GM21515 (cell line): Measurements from ENCODE around the gene GNAS-AS1.

Source experiments
- ATAC-seq: cut with Tn5 transposase; IDR thresholded peaks from one replicate; pipeline ENCODE4 v1.9.1; 2021; ENCODE audit not compliant: unreplicated experiment

The GNAS-AS1 gene

GRCh38 chr20:58850693-58851174, at the start of gene GNAS-AS1:
Gene GNAS-AS1, minus strand, starts transcription at chr20:58850902.
- ATAC-seq: peak; percentile 85

- ATAC-seq: no peak
Observed at GRCh38 chr20:58900397-58900796, 49.7 kb upstream of the GNAS-AS1 start.

GRCh38 chr20:58899512-58899911, 48.8 kb upstream of the GNAS-AS1 start:
- ATAC-seq: no peak

- ATAC-seq: no peak
Observed at GRCh38 chr20:58898629-58899408, 48.1 kb upstream of the GNAS-AS1 start.

DNA sequence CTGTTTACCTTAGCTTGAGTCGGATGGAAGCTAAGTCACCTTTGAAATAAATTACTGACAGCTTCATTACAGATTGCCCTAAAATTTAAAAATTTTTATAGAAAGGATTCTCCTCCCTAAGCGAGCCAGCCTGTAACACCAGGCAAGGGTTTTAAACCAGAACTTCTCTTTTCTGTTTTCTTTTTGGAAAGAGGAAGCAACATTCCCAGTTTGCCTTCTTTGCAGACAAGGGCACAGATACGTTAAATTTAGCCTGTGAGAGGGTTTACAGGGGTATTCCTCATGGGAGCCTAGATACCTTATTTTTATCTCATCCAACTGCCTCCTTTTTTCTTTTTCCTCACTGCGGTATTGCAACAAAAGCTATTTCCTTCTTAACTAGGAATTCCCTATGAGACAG, 46.8 kb upstream of the GNAS-AS1 start:
- no peak for ATAC-seq

DNA sequence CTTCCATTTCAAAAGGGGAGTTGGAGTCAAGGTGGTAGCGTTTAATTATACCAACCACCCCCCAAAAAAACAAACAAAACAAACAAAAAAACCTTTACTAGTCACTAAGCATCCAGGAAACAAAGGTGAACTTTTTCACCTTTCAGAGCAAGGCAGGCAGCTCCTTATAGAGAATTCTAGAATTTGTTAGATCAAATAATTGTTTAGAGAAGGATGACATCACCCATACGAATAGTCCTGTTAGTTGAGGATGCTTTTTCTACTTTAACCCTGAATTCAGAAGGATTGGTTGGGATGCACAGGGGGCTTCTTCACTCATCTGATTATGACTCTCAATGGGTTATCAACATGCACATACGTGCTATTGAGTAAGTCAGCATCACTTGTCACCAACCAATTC, 46.1 kb upstream of the GNAS-AS1 start:
- no peak for ATAC-seq

DNA sequence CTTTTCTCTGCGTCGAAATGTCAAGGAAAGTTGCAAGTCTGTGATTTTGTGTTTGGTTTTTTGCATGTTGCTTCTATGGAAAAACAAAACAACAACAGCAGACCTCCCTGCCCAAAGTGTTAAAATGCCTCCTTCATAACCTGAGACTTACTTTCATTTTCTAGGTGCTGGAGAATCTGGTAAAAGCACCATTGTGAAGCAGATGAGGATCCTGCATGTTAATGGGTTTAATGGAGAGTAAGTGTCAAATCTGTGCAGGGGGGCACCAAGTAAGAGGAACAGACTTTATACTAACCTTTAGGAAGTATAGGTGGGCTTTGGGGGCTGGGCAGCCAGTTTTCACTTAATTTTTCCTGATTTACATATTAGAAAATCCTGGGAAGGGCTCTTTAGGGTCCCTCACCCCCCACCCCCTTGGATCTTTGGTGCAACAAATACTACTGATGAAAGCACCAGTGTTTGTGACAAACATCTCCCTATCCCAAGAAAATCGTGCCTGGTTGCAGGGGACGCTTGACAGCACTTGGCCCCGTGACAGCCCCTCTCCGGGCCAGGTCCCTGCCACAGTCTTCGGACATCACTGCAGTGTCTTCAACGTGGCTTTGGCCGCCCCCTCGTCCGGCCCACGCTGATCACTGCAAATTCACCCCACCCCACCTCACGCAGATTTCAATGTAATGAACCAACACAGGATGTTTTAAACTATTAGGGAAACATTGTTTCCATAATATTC, 44.9 kb upstream of the GNAS-AS1 start:
- no peak for ATAC-seq

GRCh38 chr20:58894652-58895447, 44.1 kb upstream of the GNAS-AS1 start:
- no peak for ATAC-seq

- no peak for ATAC-seq
Observed at GRCh38 chr20:58893355-58894120, 42.8 kb upstream of the GNAS-AS1 start.

DNA sequence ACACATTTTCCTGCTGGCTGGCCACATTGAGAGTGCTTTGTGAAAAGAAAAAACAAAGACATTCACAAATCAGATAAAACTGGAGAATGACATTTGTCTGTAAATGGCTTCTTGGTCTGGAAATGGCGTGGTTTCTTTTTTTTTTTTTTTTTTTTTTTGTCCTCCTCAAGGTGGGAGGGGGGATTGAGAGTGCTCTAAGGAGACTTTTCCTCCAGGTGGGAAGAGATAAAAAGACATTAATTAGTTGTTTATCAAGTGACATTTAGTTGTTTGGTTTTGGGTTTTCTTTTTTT, 42.2 kb upstream of the GNAS-AS1 start:
- ATAC-seq: no peak

DNA sequence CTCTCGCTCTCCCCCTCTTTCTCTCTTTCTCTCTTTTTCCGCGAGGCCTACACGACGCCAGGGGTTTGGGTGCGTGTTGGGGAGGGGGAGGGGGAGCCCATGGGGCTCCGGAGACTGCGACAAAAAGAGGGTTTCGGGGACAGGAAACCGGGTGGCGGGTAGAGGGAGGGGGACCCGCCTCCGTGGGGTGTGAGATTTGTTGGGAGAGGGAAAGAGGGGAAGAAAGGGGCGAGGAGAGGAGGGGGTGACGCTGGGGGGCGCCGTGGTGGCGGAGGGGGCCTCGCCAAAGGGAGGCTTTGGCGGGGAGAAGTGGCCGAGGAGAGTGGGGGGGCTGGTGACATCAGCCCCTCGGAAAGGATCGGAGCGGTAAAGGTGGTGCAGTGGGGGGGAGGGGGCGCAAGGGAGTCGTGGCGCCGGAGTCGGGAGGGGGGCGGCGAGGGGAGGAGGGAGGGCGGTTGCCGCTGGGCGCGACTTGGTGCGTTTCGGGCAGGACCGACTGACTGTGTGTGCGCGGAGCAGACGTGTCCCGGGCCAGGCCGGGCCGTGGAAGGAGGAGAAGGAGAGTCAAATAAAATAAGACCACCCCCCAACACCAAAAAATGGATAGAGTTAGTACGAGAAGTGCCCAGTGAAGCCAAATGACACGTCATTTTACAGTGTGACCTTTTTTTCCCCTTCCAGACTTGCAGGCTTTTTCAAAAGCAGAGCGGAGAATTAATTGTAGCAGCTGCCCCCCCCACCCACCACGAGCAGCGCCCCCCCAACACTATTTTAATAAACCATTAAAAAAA, 41.6 kb upstream of the GNAS-AS1 start:
- ATAC-seq: no peak

- ATAC-seq: no peak
Observed at GRCh38 chr20:58891718-58892140, 41.0 kb upstream of the GNAS-AS1 start.

- ATAC-seq: peak; percentile 12
Observed at GRCh38 chr20:58891086-58891717, 40.5 kb upstream of the GNAS-AS1 start.

DNA sequence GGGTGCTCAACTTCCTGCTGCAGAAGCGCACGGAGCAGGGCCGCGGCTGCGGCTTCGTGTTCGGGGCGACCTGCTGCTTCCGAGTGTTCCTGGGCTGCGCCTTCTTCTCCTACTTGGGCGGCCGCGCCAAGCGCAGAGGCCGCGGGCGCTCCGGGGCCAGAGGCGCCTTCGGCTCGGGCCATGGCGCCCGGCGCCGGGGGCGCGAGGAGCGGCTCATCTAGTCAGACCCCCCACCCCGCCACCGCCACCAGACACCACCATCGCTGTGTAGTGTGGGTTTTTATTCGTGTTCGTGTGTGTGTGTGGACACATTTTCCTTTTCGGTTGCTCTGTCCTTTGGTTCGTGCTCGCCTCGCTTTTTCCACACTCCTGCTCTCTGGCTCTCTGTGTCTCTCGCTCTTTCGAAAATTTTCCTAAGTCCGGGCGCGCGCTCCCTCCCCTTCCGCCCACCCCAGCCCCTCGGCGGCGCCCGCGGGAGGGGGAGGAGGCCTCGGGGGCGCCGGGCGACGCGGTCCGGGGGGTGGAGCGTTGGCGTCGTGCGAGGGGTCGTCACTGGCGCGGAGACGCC, 39.9 kb upstream of the GNAS-AS1 start:
- ATAC-seq: peak; percentile 25

GRCh38 chr20:58889798-58890517, 39.3 kb upstream of the GNAS-AS1 start:
- ATAC-seq: peak; percentile 2

DNA sequence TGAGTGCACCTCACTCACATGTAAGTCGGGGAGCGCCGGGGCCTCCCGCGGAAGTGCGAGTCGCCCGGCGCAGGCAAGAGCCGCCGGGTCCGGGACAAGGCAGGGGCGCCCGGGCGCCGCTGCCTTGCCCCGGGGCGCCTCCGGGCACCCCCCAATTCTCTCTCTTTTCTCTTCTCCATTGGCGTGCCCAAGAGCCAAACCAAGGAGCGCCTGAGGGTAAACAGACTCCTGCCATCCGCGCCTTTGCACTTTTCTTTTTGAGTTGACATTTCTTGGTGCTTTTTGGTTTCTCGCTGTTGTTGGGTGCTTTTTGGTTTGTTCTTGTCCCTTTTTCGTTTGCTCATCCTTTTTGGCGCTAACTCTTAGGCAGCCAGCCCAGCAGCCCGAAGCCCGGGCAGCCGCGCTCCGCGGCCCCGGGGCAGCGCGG, 38.6 kb upstream of the GNAS-AS1 start:
- no peak for ATAC-seq

- ATAC-seq: peak; percentile 39
Observed at GRCh38 chr20:58888521-58889333, 38.0 kb upstream of the GNAS-AS1 start.

GRCh38 chr20:58888103-58888502, 37.4 kb upstream of the GNAS-AS1 start:
- ATAC-seq: no peak
